Subcutaneous adipose tissue (tissue), 4 donors: Measurements from ENCODE around the gene LGR4. TPM values are rescaled to one million over a fixed set of nuclear protein-coding genes. Genes with fewer than 3 reads are reported as not detected.

Experiments
- total RNA-seq, 4 donors: library from RNA; depleted of rRNA; stranded (reverse); fragments of >200 nt; gene quantifications; one replicate each; pipeline ENCODE4 v1.1.0, GENCODE V29; 2016
- TF ChIP-seq, protein P1 (sequence below): fragments of 450-650 bp; IDR thresholded peaks from one replicate; pipeline ENCODE4 v1.5.1; 2016; ENCODE audit warnings: low read depth, mild to moderate bottlenecking, control low read depth, antibody characterized with exemption, moderate library complexity

The LGR4 gene, protein sequence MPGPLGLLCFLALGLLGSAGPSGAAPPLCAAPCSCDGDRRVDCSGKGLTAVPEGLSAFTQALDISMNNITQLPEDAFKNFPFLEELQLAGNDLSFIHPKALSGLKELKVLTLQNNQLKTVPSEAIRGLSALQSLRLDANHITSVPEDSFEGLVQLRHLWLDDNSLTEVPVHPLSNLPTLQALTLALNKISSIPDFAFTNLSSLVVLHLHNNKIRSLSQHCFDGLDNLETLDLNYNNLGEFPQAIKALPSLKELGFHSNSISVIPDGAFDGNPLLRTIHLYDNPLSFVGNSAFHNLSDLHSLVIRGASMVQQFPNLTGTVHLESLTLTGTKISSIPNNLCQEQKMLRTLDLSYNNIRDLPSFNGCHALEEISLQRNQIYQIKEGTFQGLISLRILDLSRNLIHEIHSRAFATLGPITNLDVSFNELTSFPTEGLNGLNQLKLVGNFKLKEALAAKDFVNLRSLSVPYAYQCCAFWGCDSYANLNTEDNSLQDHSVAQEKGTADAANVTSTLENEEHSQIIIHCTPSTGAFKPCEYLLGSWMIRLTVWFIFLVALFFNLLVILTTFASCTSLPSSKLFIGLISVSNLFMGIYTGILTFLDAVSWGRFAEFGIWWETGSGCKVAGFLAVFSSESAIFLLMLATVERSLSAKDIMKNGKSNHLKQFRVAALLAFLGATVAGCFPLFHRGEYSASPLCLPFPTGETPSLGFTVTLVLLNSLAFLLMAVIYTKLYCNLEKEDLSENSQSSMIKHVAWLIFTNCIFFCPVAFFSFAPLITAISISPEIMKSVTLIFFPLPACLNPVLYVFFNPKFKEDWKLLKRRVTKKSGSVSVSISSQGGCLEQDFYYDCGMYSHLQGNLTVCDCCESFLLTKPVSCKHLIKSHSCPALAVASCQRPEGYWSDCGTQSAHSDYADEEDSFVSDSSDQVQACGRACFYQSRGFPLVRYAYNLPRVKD
- 100 to 1,000 TPM in 1 of 4 donors, 10 to 100 TPM in 3; 41.3 to 106 (median 48.8) TPM for total RNA-seq

DNA sequence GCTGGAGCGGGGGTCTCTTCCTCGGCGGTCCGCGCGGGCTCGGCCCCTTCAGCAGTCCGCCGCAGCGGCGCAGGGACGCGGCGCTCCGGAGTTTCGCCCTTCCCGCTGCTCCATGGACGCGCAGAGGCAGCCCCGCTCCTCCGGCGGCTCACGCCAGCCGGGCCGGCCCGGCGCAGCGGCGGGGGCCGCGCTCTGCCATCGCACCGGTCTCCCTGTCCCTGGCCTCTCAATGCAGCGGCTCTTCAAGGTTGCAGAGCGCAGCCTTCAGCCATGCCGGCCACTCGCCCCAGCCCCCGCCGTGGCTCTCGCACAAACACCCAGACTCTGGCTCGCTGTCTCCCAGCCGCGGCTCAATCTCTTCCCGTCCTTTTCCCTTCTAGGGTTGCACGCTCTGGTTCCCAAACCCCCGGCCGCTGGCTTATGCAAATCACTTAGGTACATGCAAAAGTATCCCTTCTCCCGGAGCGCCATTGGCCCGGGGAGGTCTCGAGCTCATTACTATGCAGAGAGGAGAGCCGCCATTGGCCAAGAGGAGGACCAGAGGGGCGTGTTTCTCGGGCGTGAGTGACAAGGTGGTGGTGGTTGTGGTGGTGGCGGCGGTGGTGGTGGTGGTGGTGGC lies at the start of gene LGR4:
Gene LGR4 (minus strand): TSS at position 393 of the 619 bp plus-strand sequence. CDS start 488 bp downstream, outside the sequence.
- TF ChIP-seq, protein P1, sequence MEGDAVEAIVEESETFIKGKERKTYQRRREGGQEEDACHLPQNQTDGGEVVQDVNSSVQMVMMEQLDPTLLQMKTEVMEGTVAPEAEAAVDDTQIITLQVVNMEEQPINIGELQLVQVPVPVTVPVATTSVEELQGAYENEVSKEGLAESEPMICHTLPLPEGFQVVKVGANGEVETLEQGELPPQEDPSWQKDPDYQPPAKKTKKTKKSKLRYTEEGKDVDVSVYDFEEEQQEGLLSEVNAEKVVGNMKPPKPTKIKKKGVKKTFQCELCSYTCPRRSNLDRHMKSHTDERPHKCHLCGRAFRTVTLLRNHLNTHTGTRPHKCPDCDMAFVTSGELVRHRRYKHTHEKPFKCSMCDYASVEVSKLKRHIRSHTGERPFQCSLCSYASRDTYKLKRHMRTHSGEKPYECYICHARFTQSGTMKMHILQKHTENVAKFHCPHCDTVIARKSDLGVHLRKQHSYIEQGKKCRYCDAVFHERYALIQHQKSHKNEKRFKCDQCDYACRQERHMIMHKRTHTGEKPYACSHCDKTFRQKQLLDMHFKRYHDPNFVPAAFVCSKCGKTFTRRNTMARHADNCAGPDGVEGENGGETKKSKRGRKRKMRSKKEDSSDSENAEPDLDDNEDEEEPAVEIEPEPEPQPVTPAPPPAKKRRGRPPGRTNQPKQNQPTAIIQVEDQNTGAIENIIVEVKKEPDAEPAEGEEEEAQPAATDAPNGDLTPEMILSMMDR: no peak

DNA sequence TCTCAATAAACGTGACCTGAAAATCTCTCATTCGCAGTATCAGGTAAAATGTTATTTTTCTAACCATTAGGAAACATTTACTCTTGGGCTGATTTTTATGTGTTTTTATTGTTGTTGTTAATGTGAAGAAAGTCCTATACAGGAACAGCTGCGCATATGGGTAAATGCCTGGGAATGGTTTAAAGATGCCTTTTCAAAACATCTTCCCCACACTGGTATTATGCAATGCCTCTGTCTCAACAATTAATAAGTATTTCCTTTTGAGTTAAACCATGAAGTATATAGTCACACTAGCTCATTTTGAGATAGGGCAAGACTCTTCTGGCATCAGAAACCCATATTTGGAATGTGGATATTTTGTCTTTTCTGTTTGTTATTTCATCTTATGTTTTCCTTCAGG lies 47.6 kb upstream of the LGR4 start:
- TF ChIP-seq, protein P1: no peak

DNA sequence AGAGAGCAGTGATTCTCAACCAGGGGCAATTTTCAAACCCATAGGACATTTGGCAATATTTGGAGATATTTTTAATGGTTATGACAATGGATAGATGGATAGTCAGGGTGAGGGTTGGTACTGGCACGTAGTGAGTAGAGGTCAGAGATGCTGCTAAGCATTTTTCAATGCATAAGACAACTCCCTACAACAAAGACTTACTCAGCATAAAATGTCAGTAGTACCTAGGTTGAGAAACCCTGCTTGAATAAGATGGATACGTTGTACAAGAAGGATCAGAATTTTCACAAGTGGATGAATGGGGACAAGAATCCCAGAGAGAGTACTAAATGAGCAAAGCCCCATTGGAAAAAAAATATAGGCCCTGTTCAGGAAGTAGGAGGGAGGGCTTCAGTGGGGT lies 45.9 kb upstream of the LGR4 start:
- TF ChIP-seq, protein P1: no peak

DNA sequence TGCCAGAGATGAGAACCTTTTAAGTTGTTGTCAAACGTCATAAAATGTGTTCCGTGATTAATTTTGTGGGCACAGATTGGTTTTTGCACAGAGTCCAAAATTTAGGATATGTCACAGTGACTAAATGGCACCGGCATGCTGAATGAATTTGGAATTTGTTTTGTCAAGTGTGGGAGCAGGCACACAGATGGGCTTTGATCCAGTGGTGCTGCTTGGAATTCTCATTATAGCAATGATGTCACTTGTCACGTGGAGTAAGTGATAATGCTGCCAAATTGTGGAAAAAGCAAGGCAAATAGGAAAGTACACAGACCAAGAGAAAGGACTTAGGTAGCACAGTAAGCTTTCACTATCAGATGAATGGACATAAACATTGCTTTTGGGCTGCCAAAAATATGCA lies 42.0 kb upstream of the LGR4 start:
- TF ChIP-seq, protein P1: no peak

DNA sequence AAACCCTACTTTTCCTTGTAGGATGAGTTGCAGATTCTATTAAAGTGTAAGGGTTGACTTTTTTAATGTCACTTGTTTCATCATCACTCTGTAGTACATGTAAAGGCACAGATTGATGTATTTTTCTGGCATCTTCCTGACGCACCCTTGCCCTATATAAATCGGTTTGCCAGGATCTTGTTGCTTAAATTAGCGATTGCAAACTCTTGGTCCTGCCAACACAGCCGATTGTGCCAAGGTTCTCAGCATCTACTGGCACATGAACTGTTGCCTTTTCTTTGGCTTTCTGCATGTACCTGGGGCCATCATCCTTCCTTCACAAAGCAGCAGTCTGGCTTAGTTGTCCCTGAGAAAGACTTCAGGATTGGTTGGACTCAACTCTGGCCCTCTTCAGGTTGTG lies 41.5 kb upstream of the LGR4 start:
- TF ChIP-seq, protein P1: no peak

DNA sequence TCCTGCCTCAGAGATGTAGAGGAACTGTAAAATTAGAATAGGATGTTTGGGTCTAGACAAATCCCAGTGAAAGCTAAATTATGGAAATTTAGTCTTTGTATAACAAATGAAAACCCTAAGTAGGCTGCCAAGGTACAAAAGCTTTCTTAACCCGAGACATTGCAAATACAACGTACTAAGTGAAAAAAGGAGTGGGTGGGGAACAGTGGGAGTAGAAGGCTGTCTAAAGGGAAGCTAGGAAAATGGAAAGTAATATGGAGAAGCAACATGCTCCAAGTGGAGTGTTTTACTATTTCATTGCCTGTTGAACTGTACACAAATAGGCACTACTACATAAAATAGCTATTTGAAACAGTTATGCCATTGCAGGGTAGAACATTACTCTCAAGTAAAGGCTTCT lies 40.8 kb upstream of the LGR4 start:
- TF ChIP-seq, protein P1: no peak
